Duodenal mucosa (tissue), 2 donors: ENCODE results near the gene BGLAP.

Source experiments
- H3K27ac ChIP-seq: one replicate; pipeline ENCODE4 v1.7.0; 2013; ENCODE audit warnings: low read depth, low read length
- H3K27me3 ChIP-seq, 2 donors: one replicate each; pipeline ENCODE4 v1.7.0; 2013; ENCODE audit warnings: low read length in 2 of 2, control low read depth in 1 of 2; ENCODE audit not compliant: insufficient read depth in 2 of 2, control insufficient read depth in 1 of 2
- H3K36me3 ChIP-seq, 2 donors: one replicate each; pipeline ENCODE4 v1.7.0; 2013; ENCODE audit warnings: low read length in 2 of 2, control low read depth in 1 of 2; ENCODE audit not compliant: insufficient read depth in 2 of 2, control insufficient read depth in 1 of 2
- H3K4me1 ChIP-seq, 2 donors: one replicate each; pipeline ENCODE4 v1.7.0; 2013; ENCODE audit warnings: low read length in 2 of 2, control low read depth in 1 of 2; ENCODE audit not compliant: insufficient read depth in 2 of 2, control insufficient read depth in 1 of 2
- H3K4me3 ChIP-seq, 2 donors: one replicate each; pipeline ENCODE4 v1.7.0; 2013; ENCODE audit warnings: low read length in 2 of 2, low read depth in 1 of 2
- H3K9ac ChIP-seq, 2 donors: one replicate each; pipeline ENCODE4 v1.7.0; 2013; ENCODE audit warnings: low read length in 2 of 2, low read depth in 1 of 2
- H3K9me3 ChIP-seq, 2 donors: one replicate each; pipeline ENCODE4 v1.7.0; 2013; ENCODE audit warnings: low read length in 2 of 2, control low read depth in 1 of 2; ENCODE audit not compliant: control insufficient read depth in 1 of 2

BGLAP gene

GRCh38 chr1:156225677-156226014, 16.3 kb upstream of the BGLAP start:
- Histone ChIP-seq H3K27ac (no peak overlapping the region), H3K4me3 (no peak overlapping the region), H3K36me3 (peaks cover 19 to 54% of the 10 kb centered on the region in 2 donors), H3K9me3 (no peaks in the 10 kb centered on the region), H3K9ac (no peak overlapping the region), H3K27me3 (no peaks in the 10 kb centered on the region), H3K4me1 (no peaks in the 10 kb centered on the region)

- H3K9ac ChIP-seq: no peak overlapping the region
- H3K4me3 ChIP-seq: no peak overlapping the region
- peaks cover 19 to 50% of the 10 kb centered on the region in 2 donors for H3K36me3 ChIP-seq
- no peak overlapping the region for H3K27ac ChIP-seq
- H3K9me3 ChIP-seq: no peaks in the 10 kb centered on the region
- no peaks in the 10 kb centered on the region for H3K4me1 ChIP-seq
- H3K27me3 ChIP-seq: no peaks in the 10 kb centered on the region
Measured at GRCh38 chr1:156226116-156226538, 15.9 kb upstream of the BGLAP start.

- no peak overlapping the region for H3K9ac ChIP-seq
- no peak overlapping the region for H3K27ac ChIP-seq
Measured at GRCh38 chr1:156226782-156227181, 15.2 kb upstream of the BGLAP start.

GRCh38 chr1:156228501-156228900, 13.5 kb upstream of the BGLAP start:
- Histone ChIP-seq H3K9me3 (no peaks in the 10 kb centered on the region), H3K4me3 (no peak overlapping the region), H3K27me3 (no peaks in the 10 kb centered on the region), H3K27ac (no peak overlapping the region), H3K36me3 (peaks cover 3 to 36% of the 10 kb centered on the region in 2 donors), H3K9ac (no peak overlapping the region), H3K4me1 (no peaks in the 10 kb centered on the region)

More at GRCh38 chr1:156226782-156227181, 15.2 kb upstream of the BGLAP start:
- H3K36me3 ChIP-seq: peaks cover 16 to 43% of the 10 kb centered on the region in 2 donors
- no peaks in the 10 kb centered on the region for H3K27me3 ChIP-seq
- H3K4me1 ChIP-seq: no peaks in the 10 kb centered on the region
- no peaks in the 10 kb centered on the region for H3K9me3 ChIP-seq
- no peak overlapping the region for H3K4me3 ChIP-seq

GRCh38 chr1:156229809-156230472, 12.0 kb upstream of the BGLAP start:
- H3K9me3 ChIP-seq: no peaks in the 10 kb centered on the region
- H3K27me3 ChIP-seq: no peaks in the 10 kb centered on the region
- H3K9ac ChIP-seq: no peak overlapping the region
- H3K36me3 ChIP-seq: peaks cover 0 to 37% of the 10 kb centered on the region in 2 donors
- no peaks in the 10 kb centered on the region for H3K4me1 ChIP-seq
- H3K27ac ChIP-seq: no peak overlapping the region
- no peak overlapping the region for H3K4me3 ChIP-seq

GRCh38 chr1:156230473-156230837, 11.5 kb upstream of the BGLAP start:
- H3K27ac ChIP-seq: no peak overlapping the region
- H3K27me3 ChIP-seq: no peaks in the 10 kb centered on the region
- H3K36me3 ChIP-seq: peaks cover 0 to 37% of the 10 kb centered on the region in 2 donors

GRCh38 chr1:156232201-156232894, 9.6 kb upstream of the BGLAP start:
- H3K9ac ChIP-seq: no peak overlapping the region
- H3K9me3 ChIP-seq: no peaks in the 10 kb centered on the region
- H3K27me3 ChIP-seq: no peaks in the 10 kb centered on the region
- H3K4me1 ChIP-seq: no peaks in the 10 kb centered on the region
- no peak overlapping the region for H3K4me3 ChIP-seq
- H3K36me3 ChIP-seq: peaks cover 7 to 44% of the 10 kb centered on the region in 2 donors
- H3K27ac ChIP-seq: no peak overlapping the region

More at GRCh38 chr1:156230473-156230837, 11.5 kb upstream of the BGLAP start:
- H3K9me3 ChIP-seq: no peaks in the 10 kb centered on the region
- no peak overlapping the region for H3K9ac ChIP-seq
- H3K4me1 ChIP-seq: no peaks in the 10 kb centered on the region
- no peak overlapping the region for H3K4me3 ChIP-seq

- Histone ChIP-seq H3K36me3 (peaks cover 7 to 51% of the 10 kb centered on the region in 2 donors), H3K27ac (no peak overlapping the region), H3K4me1 (no peaks in the 10 kb centered on the region), H3K27me3 (no peaks in the 10 kb centered on the region), H3K9ac (no peak overlapping the region), H3K9me3 (no peaks in the 10 kb centered on the region), H3K4me3 (no peak overlapping the region)
Measured at GRCh38 chr1:156233426-156234127, 8.4 kb upstream of the BGLAP start.

GRCh38 chr1:156236164-156236563, 5.8 kb upstream of the BGLAP start:
- H3K27ac ChIP-seq: no peak overlapping the region
- no peaks in the 10 kb centered on the region for H3K9me3 ChIP-seq
- H3K9ac ChIP-seq: no peak overlapping the region
- no peaks in the 10 kb centered on the region for H3K27me3 ChIP-seq
- no peak overlapping the region for H3K4me3 ChIP-seq
- H3K36me3 ChIP-seq: peaks cover 15 to 63% of the 10 kb centered on the region in 2 donors
- no peaks in the 10 kb centered on the region for H3K4me1 ChIP-seq

- H3K4me1 ChIP-seq: no peaks in the 10 kb centered on the region
- H3K9ac ChIP-seq: no peak overlapping the region
- no peaks in the 10 kb centered on the region for H3K9me3 ChIP-seq
- peaks cover 15 to 60% of the 10 kb centered on the region in 2 donors for H3K36me3 ChIP-seq
- no peaks in the 10 kb centered on the region for H3K27me3 ChIP-seq
- H3K4me3 ChIP-seq: no peak overlapping the region
- H3K27ac ChIP-seq: no peak overlapping the region
Measured at GRCh38 chr1:156238248-156238647, 3.7 kb upstream of the BGLAP start.
